LNCaP clone FGC (cell line): ENCODE results near the gene FBXW7.

ENCODE experiments used
- DNase-seq: peaks from one replicate; pipeline ENCODE4 v3.0.0-alpha.2; 2011; ENCODE audit warnings: low read depth
- H3K4me3 ChIP-seq: 2 replicates; pipeline ENCODE4 v1.5.1; 2011; ENCODE audit warnings: mild to moderate bottlenecking, low read depth, low read length, control low read depth
- CTCF ChIP-seq: IDR thresholded peaks from 2 replicates; pipeline ENCODE4 v1.5.1; 2012; ENCODE audit warnings: mild to moderate bottlenecking; ENCODE audit not compliant: control insufficient read depth, insufficient read depth; ENCODE audit errors: extremely low read depth

FBXW7 gene

GRCh38 chr4:152528060-152528459, 7.8 kb downstream of the FBXW7 start:
- TF ChIP-seq CTCF, result no peak
- no peak overlapping the region for H3K4me3 ChIP-seq
- no peak for DNase-seq

DNA sequence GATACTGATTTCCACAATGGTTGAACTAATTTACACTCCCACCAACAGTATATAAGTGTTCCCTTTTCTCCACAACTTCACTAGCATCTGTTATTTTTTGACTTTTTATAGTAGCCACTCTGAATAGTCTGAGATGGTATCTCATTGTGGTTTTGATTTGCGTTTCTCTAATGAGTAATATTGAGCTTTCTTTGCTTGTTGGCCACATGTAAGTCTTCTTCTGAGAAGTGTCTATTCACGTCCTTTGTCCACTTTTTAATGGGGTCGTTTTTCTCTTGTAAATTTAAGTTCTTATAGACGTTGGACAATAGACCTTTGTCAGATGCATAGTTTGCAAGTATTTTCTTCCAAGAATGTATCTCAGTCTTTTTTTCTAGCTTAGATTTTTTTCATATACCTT, 10.0 kb downstream of the FBXW7 start:
- no peak for DNase-seq
- H3K4me3 ChIP-seq, result no peak overlapping the region
- TF ChIP-seq CTCF, result no peak

GRCh38 chr4:152524427-152524826, 11.5 kb downstream of the FBXW7 start:
- DNase-seq, result no peak
- no peak for TF ChIP-seq CTCF
- no peak overlapping the region for H3K4me3 ChIP-seq

- H3K4me3 ChIP-seq, result no peak overlapping the region
- TF ChIP-seq CTCF, result no peak
- DNase-seq, result no peak
Observed at GRCh38 chr4:152523731-152524130, 12.2 kb downstream of the FBXW7 start.

DNA sequence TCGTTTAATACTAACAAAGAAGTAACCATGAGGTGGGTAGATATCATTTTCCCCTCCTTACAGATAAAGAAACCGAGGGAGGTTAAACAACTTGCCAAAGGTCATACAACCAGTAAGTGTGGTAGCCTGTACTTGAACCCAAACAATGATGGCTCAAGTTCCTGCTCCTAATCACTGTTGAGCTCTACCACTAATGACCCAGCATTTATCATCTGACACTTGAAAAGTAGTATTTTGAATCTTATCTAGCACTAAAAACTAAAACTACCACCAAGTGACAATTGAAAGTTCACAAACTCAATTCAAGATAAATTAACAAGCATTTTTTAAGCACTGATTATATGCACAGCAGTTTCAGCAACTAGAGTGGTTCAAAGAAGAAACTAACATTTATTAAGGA, 13.1 kb downstream of the FBXW7 start:
- no peak overlapping the region for H3K4me3 ChIP-seq
- TF ChIP-seq CTCF, result no peak
- no peak for DNase-seq

DNA sequence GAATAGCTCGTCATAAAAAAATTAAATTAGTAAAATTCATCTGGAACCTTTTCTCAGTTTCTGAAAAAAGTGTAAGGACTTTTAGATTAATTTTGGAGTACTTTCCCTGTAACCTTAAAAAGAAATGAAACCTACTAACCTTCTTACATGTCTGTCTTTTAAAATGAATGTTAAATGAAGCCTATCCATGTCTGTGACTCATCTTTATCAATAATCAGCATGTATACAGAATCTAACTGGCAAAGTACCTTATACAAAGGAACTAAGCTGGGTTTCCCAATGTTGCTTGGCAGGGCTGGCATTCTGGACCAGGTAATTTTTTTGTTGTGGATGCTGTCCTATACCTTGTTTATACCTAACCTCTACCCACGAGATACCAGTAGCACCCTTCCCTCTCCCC, 13.6 kb downstream of the FBXW7 start:
- H3K4me3 ChIP-seq, result no peak overlapping the region
- DNase-seq, result no peak
- TF ChIP-seq CTCF, result no peak

DNA sequence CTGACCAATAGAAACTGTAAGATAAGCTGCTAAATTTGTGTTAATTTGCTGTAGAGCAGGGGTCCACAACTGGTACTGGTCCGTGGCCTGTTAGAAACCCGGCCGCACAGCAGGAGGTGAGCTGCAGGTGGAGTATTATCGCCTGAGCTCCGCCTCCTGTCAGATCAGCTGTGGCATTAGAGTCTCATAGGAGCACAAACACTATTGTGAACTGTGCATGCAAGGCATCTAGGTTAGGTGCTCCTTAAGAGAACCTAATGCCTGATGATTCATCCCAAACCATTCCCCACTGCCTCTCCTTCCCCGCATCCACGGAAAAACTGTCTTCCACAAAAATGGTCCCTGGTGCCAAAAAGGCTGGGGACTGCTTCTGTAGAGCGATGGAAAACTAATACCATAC, 19.7 kb downstream of the FBXW7 start:
- no peak for TF ChIP-seq CTCF
- DNase-seq, result no peak

More for the DNA sequence above, 19.7 kb downstream of the FBXW7 start:
- H3K4me3 ChIP-seq, result no peak overlapping the region
